Fibroblast of lung (primary cell): Measurements from ENCODE around the gene NCAN. TPM values are rescaled to one million over a fixed set of nuclear protein-coding genes. Genes with fewer than 3 reads are reported as not detected.
A peak's percentile ranks its signal among the peaks of the same experiment; 100 is the strongest.

Experiments used
- DNase-seq, 2 donors: peaks; one replicate each; pipeline versions ENCODE4 v3.0.0 to v3.0.0-alpha.2; 2010; ENCODE audit warnings: low read depth in 2 of 2
- H2AFZ ChIP-seq: 2 replicates; pipeline ENCODE4 v1.5.1; 2012; ENCODE audit warnings: low read length, control low read depth, inconsistent platforms
- H3K27ac ChIP-seq: 2 replicates; pipeline ENCODE4 v1.5.1; 2011; ENCODE audit warnings: low read length, control low read depth; ENCODE audit not compliant: insufficient read depth
- H3K27me3 ChIP-seq: 2 replicates; pipeline ENCODE4 v1.5.1; 2011; ENCODE audit warnings: mild to moderate bottlenecking, low read length; ENCODE audit not compliant: control insufficient read depth, insufficient read depth
- H3K36me3 ChIP-seq: 2 replicates; pipeline ENCODE4 v1.5.1; 2011; ENCODE audit warnings: low read length; ENCODE audit not compliant: control insufficient read depth, insufficient read depth
- H3K4me1 ChIP-seq: 2 replicates; pipeline ENCODE4 v1.5.1; 2011; ENCODE audit warnings: low read length; ENCODE audit not compliant: control insufficient read depth, insufficient read depth; ENCODE audit errors: extremely low read depth
- H3K4me2 ChIP-seq: 2 replicates; pipeline ENCODE4 v1.5.1; 2011; ENCODE audit warnings: low read length, control low read depth; ENCODE audit not compliant: insufficient read depth; ENCODE audit errors: extremely low read depth
- H3K4me3 ChIP-seq, 4 experiments: fragments of 200-600 bp in 1 of 4; sonication (generic) in 1 of 4; replicated peaks in 1 of 4; 2 replicates each; pipeline ENCODE4 v1.5.1; 2011 to 2016; ENCODE audit warnings: low read length in 4 of 4, low read depth in 3 of 4, mild to moderate bottlenecking in 3 of 4, control low read depth in 2 of 4, inconsistent platforms in 1 of 4, mixed read lengths in 1 of 4; ENCODE audit not compliant: insufficient read depth in 1 of 4; ENCODE audit errors: control extremely low read depth in 1 of 4
- H3K79me2 ChIP-seq: 2 replicates; pipeline ENCODE4 v1.5.1; 2012; ENCODE audit warnings: mild to moderate bottlenecking, low read length, inconsistent platforms; ENCODE audit not compliant: control insufficient read depth, insufficient read depth
- H3K9ac ChIP-seq: 2 replicates; pipeline ENCODE4 v1.5.1; 2011; ENCODE audit warnings: mild to moderate bottlenecking, low read length, control low read depth; ENCODE audit not compliant: insufficient read depth
- H3K9me3 ChIP-seq: 2 replicates; pipeline ENCODE4 v1.5.1; 2012; ENCODE audit warnings: low read depth, low read length; ENCODE audit not compliant: control insufficient read depth, insufficient read depth
- H4K20me1 ChIP-seq: 2 replicates; pipeline ENCODE4 v1.5.1; 2011; ENCODE audit warnings: low read length; ENCODE audit not compliant: control insufficient read depth, insufficient read depth; ENCODE audit errors: extremely low read depth
- CTCF ChIP-seq, 2 donors: IDR thresholded peaks in 1 of 2; conservative IDR thresholded peaks in 1 of 2; 1 replicate in 1 of 2; 2 replicates in 1 of 2; pipeline ENCODE4 v1.5.1; 2011 to 2012; ENCODE audit warnings: low read length in 2 of 2, control low read depth in 1 of 2, inconsistent platforms in 1 of 2, low read depth in 1 of 2, mild to moderate bottlenecking in 1 of 2
- EZH2 ChIP-seq: IDR thresholded peaks from 2 replicates; pipeline ENCODE4 v1.5.1; 2012; ENCODE audit warnings: low read length, control low read depth, mild to moderate bottlenecking; ENCODE audit errors: missing control alignments
- polyA plus RNA-seq, 2 donors: library from polyadenylated mRNA; depleted of rRNA in 1 of 2; stranded (reverse) in 1 of 2; unstranded in 1 of 2; fragments of >200 nt; gene quantifications; 2 replicates each; pipeline ENCODE4 v1.2.1, GENCODE V29; 2011 to 2012; ENCODE audit warnings: missing spikeins in 1 of 2
- total RNA-seq: library from RNA; depleted of rRNA; stranded (reverse); fragments of >200 nt; gene quantifications from 2 replicates; pipeline ENCODE4 v1.2.1, GENCODE V29; 2014

Gene NCAN
- total and polyA plus RNA-seq, 2 donors (not counting 1 experiment from before 2014, with no cell fraction given), result under 0.01 TPM; not detected in 1

DNA sequence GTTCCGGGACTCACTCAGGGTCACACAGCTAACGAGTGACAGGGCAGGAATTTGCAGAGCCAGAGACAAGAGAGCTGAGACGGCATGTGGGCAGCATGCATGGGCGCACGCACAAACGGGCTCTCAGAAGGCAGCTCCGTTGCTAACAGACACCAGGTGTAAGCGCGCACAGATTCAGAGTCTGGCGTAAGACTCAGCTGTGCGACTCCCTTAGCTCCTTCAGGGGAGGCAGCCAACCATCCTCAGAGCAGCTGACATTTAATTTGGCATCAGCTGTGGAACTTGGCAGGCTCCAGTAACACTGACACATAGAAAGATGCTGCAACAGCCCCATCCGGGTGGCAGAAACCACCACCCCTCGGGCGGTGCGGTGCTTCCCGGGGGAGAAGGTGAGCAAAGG is 68.8 kb downstream of the NCAN start:
- Histone ChIP-seq H3K27ac (no peak overlapping the region), H3K9ac (no peak overlapping the region), H3K79me2 (no peaks in the 10 kb centered on the region), H3K4me3 (no peak overlapping the region), H4K20me1 (no peaks in the 10 kb centered on the region), H3K4me2 (no peak overlapping the region), H3K9me3 (no peaks in the 10 kb centered on the region), H3K27me3 (no peaks in the 10 kb centered on the region), H2AFZ (no peak overlapping the region), H3K4me1 (no peaks in the 10 kb centered on the region), H3K36me3 (peaks cover 24% of the 10 kb centered on the region)
- peak; percentile 18 to 21 for DNase-seq
- TF ChIP-seq CTCF (conservative IDR thresholded peaks at IDR 0.05 in 1 of 2, IDR thresholded peaks at IDR 0.05 in 1 of 2; ENCODE audit: low read depth in 1 of 2, low read length in 2 of 2) (no peak), EZH2 (no peak)

DNA sequence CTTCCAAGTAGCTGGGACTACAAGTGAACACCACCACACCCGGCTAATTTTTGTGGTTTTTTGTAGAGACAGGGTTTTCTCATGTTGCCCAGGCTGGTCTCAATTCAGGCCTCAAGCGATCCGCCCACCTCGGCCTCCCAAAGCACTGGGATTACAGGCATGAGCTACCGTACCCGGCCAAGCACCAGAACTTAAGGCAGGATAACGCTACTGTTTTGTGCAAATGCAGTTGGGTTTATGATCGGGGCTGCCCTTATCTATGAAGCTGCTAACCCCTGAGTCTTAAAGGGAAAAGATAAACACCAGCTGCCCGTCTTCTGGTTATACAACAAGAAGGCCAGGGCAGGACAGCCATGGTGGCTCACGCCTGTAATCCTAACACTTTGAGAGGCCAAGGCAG is 73.9 kb downstream of the NCAN start:
- Histone ChIP-seq H3K4me2 (no peak overlapping the region), H3K4me3 (no peak overlapping the region), H3K9me3 (no peaks in the 10 kb centered on the region), H3K27ac (no peak overlapping the region), H3K36me3 (peaks cover 9% of the 10 kb centered on the region), H2AFZ (no peak overlapping the region), H3K9ac (no peak overlapping the region), H4K20me1 (no peaks in the 10 kb centered on the region), H3K79me2 (no peaks in the 10 kb centered on the region), H3K27me3 (no peaks in the 10 kb centered on the region), H3K4me1 (no peaks in the 10 kb centered on the region)
- no peak for DNase-seq
- no peak for TF ChIP-seq CTCF (conservative IDR thresholded peaks at IDR 0.05 in 1 of 2, IDR thresholded peaks at IDR 0.05 in 1 of 2; ENCODE audit: low read depth in 1 of 2, low read length in 2 of 2)
- no peak for TF ChIP-seq EZH2

GRCh38 chr19:19292607-19293006 is 80.8 kb downstream of the NCAN start:
- no peaks in the 10 kb centered on the region for H4K20me1 ChIP-seq
- no peaks in the 10 kb centered on the region for H3K27me3 ChIP-seq
- no peak overlapping the region for H3K4me2 ChIP-seq
- H3K9ac ChIP-seq, result no peak overlapping the region
- no peak for DNase-seq
- H3K36me3 ChIP-seq, result peaks cover 5% of the 10 kb centered on the region
- TF ChIP-seq EZH2, result no peak
- TF ChIP-seq CTCF (conservative IDR thresholded peaks at IDR 0.05 in 1 of 2, IDR thresholded peaks at IDR 0.05 in 1 of 2; ENCODE audit: low read depth in 1 of 2, low read length in 2 of 2), result no peak
- no peaks in the 10 kb centered on the region for H3K9me3 ChIP-seq
- H3K4me3 ChIP-seq, result no peak overlapping the region
- H2AFZ ChIP-seq, result no peak overlapping the region
- no peak overlapping the region for H3K27ac ChIP-seq
- H3K4me1 ChIP-seq, result no peaks in the 10 kb centered on the region
- H3K79me2 ChIP-seq, result no peaks in the 10 kb centered on the region
